Ascending aorta (tissue), 2 donors: Measurements from ENCODE around the gene ADO. TPM values are rescaled to one million over a fixed set of nuclear protein-coding genes. Genes with fewer than 3 reads are reported as not detected.

Source experiments
- DNase-seq, 2 donors: peaks; one replicate each; pipeline ENCODE4 v3.0.0-alpha.2; 2019; ENCODE audit warnings: low spot score in 2 of 2
- H3K27ac ChIP-seq, 2 donors: fragments of 200-600 bp; sonication (generic); one replicate each; pipeline ENCODE4 v1.5.1; 2016 to 2017; ENCODE audit warnings: mild to moderate bottlenecking in 1 of 2
- H3K27me3 ChIP-seq: fragments of 200-600 bp; sonication (generic); one replicate; pipeline ENCODE4 v1.5.1; 2017
- H3K36me3 ChIP-seq, 2 donors: fragments of 200-600 bp; sonication (generic); one replicate each; pipeline ENCODE4 v1.5.1; 2016
- H3K4me1 ChIP-seq, 2 donors: fragments of 200-600 bp; sonication (generic); one replicate each; pipeline ENCODE4 v1.5.1; 2016 to 2017; ENCODE audit warnings: mild to moderate bottlenecking in 1 of 2
- H3K4me3 ChIP-seq, 2 donors: fragments of 200-600 bp; sonication (generic); one replicate each; pipeline ENCODE4 v1.5.1; 2016 to 2017; ENCODE audit warnings: mild to moderate bottlenecking in 1 of 2
- H3K9me3 ChIP-seq, 2 donors: fragments of 200-600 bp; sonication (generic); one replicate each; pipeline ENCODE4 v1.5.1; 2016
- intact Hi-C: fragments of 100-400 bp; cut with DNase I; formaldehyde crosslinking; loops from one replicate; pipeline ENCODE4 v1.15.1; 2023
- total RNA-seq: library from RNA; depleted of rRNA; stranded (reverse); fragments of >200 nt; gene quantifications from one replicate; pipeline ENCODE4 v1.1.0, GENCODE V29; 2016
- TF ChIP-seq, protein P1 (sequence below), 3 experiments: fragments of 200-600 bp in 2 of 3; fragments of 450-650 bp in 1 of 3; sonication (generic) in 2 of 3; IDR thresholded peaks; one replicate each; pipeline ENCODE4 v1.5.1; 2016 to 2019; ENCODE audit warnings: antibody characterized with exemption in 3 of 3, mild to moderate bottlenecking in 1 of 3, moderate library complexity in 1 of 3

The ADO gene
- 22.1 TPM for total RNA-seq

GRCh38 chr10:62804356-62805230 lies at the start of gene ADO:
Gene ADO, plus strand, starts transcription at chr10:62804720. Its CDS starts 340 bp downstream, at chr10:62805060.
- TF ChIP-seq, protein P1, sequence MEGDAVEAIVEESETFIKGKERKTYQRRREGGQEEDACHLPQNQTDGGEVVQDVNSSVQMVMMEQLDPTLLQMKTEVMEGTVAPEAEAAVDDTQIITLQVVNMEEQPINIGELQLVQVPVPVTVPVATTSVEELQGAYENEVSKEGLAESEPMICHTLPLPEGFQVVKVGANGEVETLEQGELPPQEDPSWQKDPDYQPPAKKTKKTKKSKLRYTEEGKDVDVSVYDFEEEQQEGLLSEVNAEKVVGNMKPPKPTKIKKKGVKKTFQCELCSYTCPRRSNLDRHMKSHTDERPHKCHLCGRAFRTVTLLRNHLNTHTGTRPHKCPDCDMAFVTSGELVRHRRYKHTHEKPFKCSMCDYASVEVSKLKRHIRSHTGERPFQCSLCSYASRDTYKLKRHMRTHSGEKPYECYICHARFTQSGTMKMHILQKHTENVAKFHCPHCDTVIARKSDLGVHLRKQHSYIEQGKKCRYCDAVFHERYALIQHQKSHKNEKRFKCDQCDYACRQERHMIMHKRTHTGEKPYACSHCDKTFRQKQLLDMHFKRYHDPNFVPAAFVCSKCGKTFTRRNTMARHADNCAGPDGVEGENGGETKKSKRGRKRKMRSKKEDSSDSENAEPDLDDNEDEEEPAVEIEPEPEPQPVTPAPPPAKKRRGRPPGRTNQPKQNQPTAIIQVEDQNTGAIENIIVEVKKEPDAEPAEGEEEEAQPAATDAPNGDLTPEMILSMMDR (IDR thresholded peaks at IDR 0.05) = no peak
- DNase-seq = peak in 1 of 2 donors; percentile 88
- intact Hi-C loops = loop anchor here (1.0 to 5.0 kb wide), 2 partner anchors 12 to 328 kb away; partner anchors contain the start of genes EGR2 and NRBF2
- Histone ChIP-seq H3K27ac (peak within 1 kb of the TSS; percentile 95 to 97), H3K9me3 (no peaks in the 10 kb centered on the region), H3K27me3 (no peaks in the 10 kb centered on the region), H3K4me1 (peaks cover 0 to 24% of the 10 kb centered on the region in 2 donors), H3K36me3 (peaks cover 0 to 6% of the 10 kb centered on the region in 2 donors), H3K4me3 (peak within 1 kb of the TSS; percentile 69 to 97)

GRCh38 chr10:62754963-62755362 lies 49.6 kb upstream of the ADO start:
- TF ChIP-seq, protein P1 (IDR thresholded peaks at IDR 0.05) = no peak

GRCh38 chr10:62755662-62756653 lies 48.6 kb upstream of the ADO start:
- Histone ChIP-seq H3K9me3 (no peaks in the 10 kb centered on the region), H3K36me3 (no peaks in the 10 kb centered on the region), H3K4me1 (no peaks in the 10 kb centered on the region), H3K27ac (no peak overlapping the region), H3K4me3 (no peak overlapping the region), H3K27me3 (no peaks in the 10 kb centered on the region)
- no peak for DNase-seq
- intact Hi-C loops = no loop called here
- TF ChIP-seq, protein P1 (IDR thresholded peaks at IDR 0.05) = no peak

More at GRCh38 chr10:62754963-62755362, 49.6 kb upstream of the ADO start:
- Histone ChIP-seq H3K9me3 (no peaks in the 10 kb centered on the region), H3K4me3 (no peak overlapping the region), H3K36me3 (no peaks in the 10 kb centered on the region), H3K27me3 (no peaks in the 10 kb centered on the region), H3K4me1 (no peaks in the 10 kb centered on the region), H3K27ac (no peak overlapping the region)
- intact Hi-C loops = no loop called here
- no peak for DNase-seq

DNA sequence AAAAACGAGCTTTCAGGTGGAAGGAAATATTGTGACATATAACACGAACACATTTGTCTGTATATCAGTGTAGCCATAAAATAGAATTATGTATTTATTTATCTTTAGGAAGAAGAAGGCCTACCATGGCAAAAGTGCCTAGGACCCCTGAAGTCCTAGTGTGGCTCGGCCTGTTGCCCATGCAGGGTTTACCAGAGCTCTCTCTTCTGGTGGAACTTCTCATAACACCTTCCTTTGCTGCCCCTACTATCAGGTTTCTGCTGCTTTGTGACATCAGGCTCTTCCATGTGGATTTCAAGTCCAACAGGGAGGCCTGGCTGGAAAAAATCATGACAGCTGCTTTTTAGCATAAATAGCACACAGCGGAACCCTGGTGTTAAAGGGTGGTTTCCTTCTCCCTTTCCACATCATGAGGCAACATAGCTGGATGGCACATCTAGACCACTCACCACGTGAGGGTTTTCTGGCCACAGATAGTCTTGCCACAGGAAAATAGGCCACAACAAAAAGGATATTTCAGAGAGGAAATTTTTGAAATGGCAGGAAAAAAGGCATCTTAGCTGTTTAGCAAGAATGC lies 44.8 kb upstream of the ADO start:
- no peaks in the 10 kb centered on the region for H3K9me3 ChIP-seq
- H3K4me3 ChIP-seq = no peak overlapping the region
- no peaks in the 10 kb centered on the region for H3K27me3 ChIP-seq
- no peaks in the 10 kb centered on the region for H3K36me3 ChIP-seq
- no peak overlapping the region for H3K27ac ChIP-seq
- DNase-seq = no peak
- intact Hi-C loops = no loop called here
- TF ChIP-seq, protein P1 (IDR thresholded peaks at IDR 0.05) = no peak
- H3K4me1 ChIP-seq = no peaks in the 10 kb centered on the region

DNA sequence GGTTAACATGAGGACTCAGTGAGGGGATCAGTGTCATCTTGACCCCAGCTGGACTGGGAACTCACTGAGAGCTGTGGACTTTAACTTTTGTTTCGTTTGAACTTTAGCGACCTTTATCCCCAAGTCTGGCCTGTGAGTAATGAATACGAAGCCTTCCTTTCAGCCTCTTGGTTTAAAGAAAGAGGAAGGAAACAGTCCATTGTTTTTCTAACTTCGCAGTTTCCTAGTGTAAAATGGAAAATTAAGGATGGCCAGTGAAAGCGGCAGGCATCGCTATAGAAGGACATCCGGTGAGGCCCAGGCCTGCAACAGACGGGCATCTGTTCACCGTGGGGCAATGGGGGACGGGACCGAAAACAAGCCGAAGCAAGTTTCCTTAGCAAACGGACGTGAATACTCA lies 44.1 kb upstream of the ADO start:
- TF ChIP-seq, protein P1 (IDR thresholded peaks at IDR 0.05) = no peak
- intact Hi-C loops = no loop called here
- Histone ChIP-seq H3K27ac (no peak overlapping the region), H3K9me3 (no peaks in the 10 kb centered on the region), H3K36me3 (no peaks in the 10 kb centered on the region), H3K4me1 (no peaks in the 10 kb centered on the region), H3K27me3 (no peaks in the 10 kb centered on the region), H3K4me3 (no peak overlapping the region)
- no peak for DNase-seq
